ENCODE measurements around the gene IZUMO3. TPM values are rescaled to one million over a fixed set of nuclear protein-coding genes. Genes with fewer than 3 reads are reported as not detected.

Gene IZUMO3
- total and polyA plus RNA-seq, 2 of the 8 experiments (the other 6 are each of a cell fraction or from before 2014, with no cell fraction given): not detected

DNA sequence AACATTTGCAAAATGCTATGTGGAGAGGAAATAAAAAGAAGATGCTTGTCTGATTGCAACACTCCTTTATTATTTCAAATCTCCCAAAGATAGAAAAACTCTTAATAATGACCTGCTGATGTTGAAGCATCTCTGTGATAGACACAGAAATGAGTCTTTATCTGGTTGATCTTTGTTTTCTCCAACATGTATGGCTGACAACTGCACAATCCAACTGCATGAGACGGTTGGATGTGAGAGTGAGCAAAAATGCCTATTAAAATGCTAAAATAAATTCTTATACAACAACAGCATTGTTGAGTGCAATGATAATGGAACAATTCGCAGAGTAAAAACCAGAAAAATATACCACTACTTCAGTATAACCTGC is 7.5 kb upstream of the IZUMO3 start (continued):
- TF ChIP-seq, protein P1, sequence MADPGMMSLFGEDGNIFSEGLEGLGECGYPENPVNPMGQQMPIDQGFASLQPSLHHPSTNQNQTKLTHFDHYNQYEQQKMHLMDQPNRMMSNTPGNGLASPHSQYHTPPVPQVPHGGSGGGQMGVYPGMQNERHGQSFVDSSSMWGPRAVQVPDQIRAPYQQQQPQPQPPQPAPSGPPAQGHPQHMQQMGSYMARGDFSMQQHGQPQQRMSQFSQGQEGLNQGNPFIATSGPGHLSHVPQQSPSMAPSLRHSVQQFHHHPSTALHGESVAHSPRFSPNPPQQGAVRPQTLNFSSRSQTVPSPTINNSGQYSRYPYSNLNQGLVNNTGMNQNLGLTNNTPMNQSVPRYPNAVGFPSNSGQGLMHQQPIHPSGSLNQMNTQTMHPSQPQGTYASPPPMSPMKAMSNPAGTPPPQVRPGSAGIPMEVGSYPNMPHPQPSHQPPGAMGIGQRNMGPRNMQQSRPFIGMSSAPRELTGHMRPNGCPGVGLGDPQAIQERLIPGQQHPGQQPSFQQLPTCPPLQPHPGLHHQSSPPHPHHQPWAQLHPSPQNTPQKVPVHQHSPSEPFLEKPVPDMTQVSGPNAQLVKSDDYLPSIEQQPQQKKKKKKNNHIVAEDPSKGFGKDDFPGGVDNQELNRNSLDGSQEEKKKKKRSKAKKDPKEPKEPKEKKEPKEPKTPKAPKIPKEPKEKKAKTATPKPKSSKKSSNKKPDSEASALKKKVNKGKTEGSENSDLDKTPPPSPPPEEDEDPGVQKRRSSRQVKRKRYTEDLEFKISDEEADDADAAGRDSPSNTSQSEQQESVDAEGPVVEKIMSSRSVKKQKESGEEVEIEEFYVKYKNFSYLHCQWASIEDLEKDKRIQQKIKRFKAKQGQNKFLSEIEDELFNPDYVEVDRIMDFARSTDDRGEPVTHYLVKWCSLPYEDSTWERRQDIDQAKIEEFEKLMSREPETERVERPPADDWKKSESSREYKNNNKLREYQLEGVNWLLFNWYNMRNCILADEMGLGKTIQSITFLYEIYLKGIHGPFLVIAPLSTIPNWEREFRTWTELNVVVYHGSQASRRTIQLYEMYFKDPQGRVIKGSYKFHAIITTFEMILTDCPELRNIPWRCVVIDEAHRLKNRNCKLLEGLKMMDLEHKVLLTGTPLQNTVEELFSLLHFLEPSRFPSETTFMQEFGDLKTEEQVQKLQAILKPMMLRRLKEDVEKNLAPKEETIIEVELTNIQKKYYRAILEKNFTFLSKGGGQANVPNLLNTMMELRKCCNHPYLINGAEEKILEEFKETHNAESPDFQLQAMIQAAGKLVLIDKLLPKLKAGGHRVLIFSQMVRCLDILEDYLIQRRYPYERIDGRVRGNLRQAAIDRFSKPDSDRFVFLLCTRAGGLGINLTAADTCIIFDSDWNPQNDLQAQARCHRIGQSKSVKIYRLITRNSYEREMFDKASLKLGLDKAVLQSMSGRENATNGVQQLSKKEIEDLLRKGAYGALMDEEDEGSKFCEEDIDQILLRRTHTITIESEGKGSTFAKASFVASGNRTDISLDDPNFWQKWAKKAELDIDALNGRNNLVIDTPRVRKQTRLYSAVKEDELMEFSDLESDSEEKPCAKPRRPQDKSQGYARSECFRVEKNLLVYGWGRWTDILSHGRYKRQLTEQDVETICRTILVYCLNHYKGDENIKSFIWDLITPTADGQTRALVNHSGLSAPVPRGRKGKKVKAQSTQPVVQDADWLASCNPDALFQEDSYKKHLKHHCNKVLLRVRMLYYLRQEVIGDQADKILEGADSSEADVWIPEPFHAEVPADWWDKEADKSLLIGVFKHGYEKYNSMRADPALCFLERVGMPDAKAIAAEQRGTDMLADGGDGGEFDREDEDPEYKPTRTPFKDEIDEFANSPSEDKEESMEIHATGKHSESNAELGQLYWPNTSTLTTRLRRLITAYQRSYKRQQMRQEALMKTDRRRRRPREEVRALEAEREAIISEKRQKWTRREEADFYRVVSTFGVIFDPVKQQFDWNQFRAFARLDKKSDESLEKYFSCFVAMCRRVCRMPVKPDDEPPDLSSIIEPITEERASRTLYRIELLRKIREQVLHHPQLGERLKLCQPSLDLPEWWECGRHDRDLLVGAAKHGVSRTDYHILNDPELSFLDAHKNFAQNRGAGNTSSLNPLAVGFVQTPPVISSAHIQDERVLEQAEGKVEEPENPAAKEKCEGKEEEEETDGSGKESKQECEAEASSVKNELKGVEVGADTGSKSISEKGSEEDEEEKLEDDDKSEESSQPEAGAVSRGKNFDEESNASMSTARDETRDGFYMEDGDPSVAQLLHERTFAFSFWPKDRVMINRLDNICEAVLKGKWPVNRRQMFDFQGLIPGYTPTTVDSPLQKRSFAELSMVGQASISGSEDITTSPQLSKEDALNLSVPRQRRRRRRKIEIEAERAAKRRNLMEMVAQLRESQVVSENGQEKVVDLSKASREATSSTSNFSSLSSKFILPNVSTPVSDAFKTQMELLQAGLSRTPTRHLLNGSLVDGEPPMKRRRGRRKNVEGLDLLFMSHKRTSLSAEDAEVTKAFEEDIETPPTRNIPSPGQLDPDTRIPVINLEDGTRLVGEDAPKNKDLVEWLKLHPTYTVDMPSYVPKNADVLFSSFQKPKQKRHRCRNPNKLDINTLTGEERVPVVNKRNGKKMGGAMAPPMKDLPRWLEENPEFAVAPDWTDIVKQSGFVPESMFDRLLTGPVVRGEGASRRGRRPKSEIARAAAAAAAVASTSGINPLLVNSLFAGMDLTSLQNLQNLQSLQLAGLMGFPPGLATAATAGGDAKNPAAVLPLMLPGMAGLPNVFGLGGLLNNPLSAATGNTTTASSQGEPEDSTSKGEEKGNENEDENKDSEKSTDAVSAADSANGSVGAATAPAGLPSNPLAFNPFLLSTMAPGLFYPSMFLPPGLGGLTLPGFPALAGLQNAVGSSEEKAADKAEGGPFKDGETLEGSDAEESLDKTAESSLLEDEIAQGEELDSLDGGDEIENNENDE (IDR thresholded peaks at IDR 0.05; ENCODE audit: insufficient replicate concordance, low read length): no peak
- TF ChIP-seq TEAD4 (IDR thresholded peaks at IDR 0.05; ENCODE audit: low read depth, low read length) (no peak), CREB1 (IDR thresholded peaks at IDR 0.05) (no peak), SIX5 (IDR thresholded peaks at IDR 0.05; ENCODE audit: low read depth, low read length) (no peak), CHD1 (IDR thresholded peaks at IDR 0.05; ENCODE audit: low read depth, low read length) (no peak)
